DOHH2 (cell line): ENCODE results near the gene HLA-E.

Source experiments
- CTCF ChIP-seq: fragments of 200-600 bp; sonication (generic); IDR thresholded peaks from one replicate; pipeline ENCODE4 v1.5.1; 2014; ENCODE audit warnings: antibody characterized with exemption, mild to moderate bottlenecking, low read depth, low read length; ENCODE audit not compliant: poor library complexity, severe bottlenecking
- EZH2phosphoT487 ChIP-seq: fragments of 200-600 bp; sonication (generic); IDR thresholded peaks from 2 replicates; pipeline ENCODE4 v1.6.1; 2017; ENCODE audit warnings: borderline replicate concordance, mild to moderate bottlenecking, antibody characterized with exemption, low read length, moderate library complexity, mixed read lengths

GRCh38 chr6:30494291-30494861, 5.1 kb downstream of the HLA-E start:
- TF ChIP-seq CTCF = no peak
- no peak for TF ChIP-seq EZH2phosphoT487
